Renal pelvis (tissue), 4 donors: Measurements from ENCODE around the gene PLA2G4D. TPM values are rescaled to one million over a fixed set of nuclear protein-coding genes. Genes with fewer than 3 reads are reported as not detected.

Experiments
- DNase-seq: peaks from one replicate; pipeline ENCODE4 v3.0.0-alpha.2; 2013
- polyA plus RNA-seq, 3 donors: library from polyadenylated mRNA; unstranded; fragments of 120-200 nt; gene quantifications; one replicate each; pipeline ENCODE4 v1.2.1, GENCODE V29; 2013; ENCODE audit not compliant: insufficient read length in 3 of 3

The PLA2G4D gene
- polyA plus RNA-seq, 3 donors = 0.04 to 0.22 (median 0.07) TPM

GRCh38 chr15:42128476-42128875 lies 34.1 kb upstream of the PLA2G4D start:
- no peak for DNase-seq

- no peak for DNase-seq
Measured at GRCh38 chr15:42123546-42123945, 29.2 kb upstream of the PLA2G4D start.

GRCh38 chr15:42121682-42122081 lies 27.3 kb upstream of the PLA2G4D start:
- no peak for DNase-seq

GRCh38 chr15:42121021-42121420 lies 26.7 kb upstream of the PLA2G4D start:
- DNase-seq = no peak

- no peak for DNase-seq
Measured at GRCh38 chr15:42120285-42120684, 25.9 kb upstream of the PLA2G4D start.

- DNase-seq = no peak
Measured at GRCh38 chr15:42119446-42119760, 25.0 kb upstream of the PLA2G4D start.

GRCh38 chr15:42118650-42119445 lies 24.5 kb upstream of the PLA2G4D start:
- DNase-seq = no peak

GRCh38 chr15:42111924-42112323 lies 17.6 kb upstream of the PLA2G4D start:
- DNase-seq = no peak

- no peak for DNase-seq
Measured at GRCh38 chr15:42110367-42110766, 16.0 kb upstream of the PLA2G4D start.

GRCh38 chr15:42108806-42109205 lies 14.4 kb upstream of the PLA2G4D start:
- DNase-seq = no peak

GRCh38 chr15:42108189-42108588 lies 13.8 kb upstream of the PLA2G4D start:
- no peak for DNase-seq

- no peak for DNase-seq
Measured at GRCh38 chr15:42107473-42107872, 13.1 kb upstream of the PLA2G4D start.

GRCh38 chr15:42106288-42106687 lies 11.9 kb upstream of the PLA2G4D start:
- DNase-seq = no peak

GRCh38 chr15:42104095-42104891 lies 9.9 kb upstream of the PLA2G4D start:
- no peak for DNase-seq

GRCh38 chr15:42102646-42103235 lies 8.4 kb upstream of the PLA2G4D start:
- DNase-seq = no peak

- DNase-seq = no peak
Measured at GRCh38 chr15:42101861-42102260, 7.5 kb upstream of the PLA2G4D start.

GRCh38 chr15:42100021-42100800 lies 5.8 kb upstream of the PLA2G4D start:
- no peak for DNase-seq

GRCh38 chr15:42097018-42097417 lies 2.7 kb upstream of the PLA2G4D start:
- DNase-seq = no peak

- DNase-seq = no peak
Measured at GRCh38 chr15:42093966-42094365, 396 bp downstream of the PLA2G4D start.

- no peak for DNase-seq
Measured at GRCh38 chr15:42092398-42093318, 1.7 kb downstream of the PLA2G4D start.
